DND-41 (cell line): ENCODE data around the gene DIS3L.

Experiments used
- EZH2 ChIP-seq: IDR thresholded peaks from 3 replicates; pipeline ENCODE4 v1.6.1; 2012; ENCODE audit warnings: borderline replicate concordance, low read depth, mild to moderate bottlenecking, moderate library complexity, low read length, inconsistent platforms; ENCODE audit not compliant: severe bottlenecking
- TF ChIP-seq, protein P1 (sequence below): IDR thresholded peaks from 2 replicates; pipeline ENCODE4 v1.5.1; 2012; ENCODE audit warnings: borderline replicate concordance, low read length, moderate library complexity, mild to moderate bottlenecking; ENCODE audit not compliant: poor library complexity, severe bottlenecking; ENCODE audit errors: extremely low read depth

DNA sequence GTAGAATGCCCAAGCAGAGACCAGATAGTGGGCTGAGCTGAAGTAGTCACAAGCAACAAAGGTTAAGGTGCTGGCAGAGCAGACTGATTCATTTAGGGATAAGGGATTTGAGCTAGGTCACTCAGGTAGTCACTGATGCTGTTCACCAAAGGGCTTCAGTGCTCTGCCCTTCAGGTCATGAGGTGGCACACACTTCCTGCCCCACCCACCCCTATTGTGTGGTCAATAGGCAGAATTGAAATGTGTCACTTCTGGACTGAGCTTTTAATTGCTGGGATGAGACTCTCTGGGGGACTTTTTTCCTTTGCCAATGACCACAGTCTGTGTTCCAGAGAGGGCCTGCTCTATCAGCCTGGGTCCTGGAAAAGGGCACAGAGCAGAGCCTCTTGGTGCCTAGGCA lies 2.9 kb upstream of the DIS3L start:
- TF ChIP-seq, protein P1, sequence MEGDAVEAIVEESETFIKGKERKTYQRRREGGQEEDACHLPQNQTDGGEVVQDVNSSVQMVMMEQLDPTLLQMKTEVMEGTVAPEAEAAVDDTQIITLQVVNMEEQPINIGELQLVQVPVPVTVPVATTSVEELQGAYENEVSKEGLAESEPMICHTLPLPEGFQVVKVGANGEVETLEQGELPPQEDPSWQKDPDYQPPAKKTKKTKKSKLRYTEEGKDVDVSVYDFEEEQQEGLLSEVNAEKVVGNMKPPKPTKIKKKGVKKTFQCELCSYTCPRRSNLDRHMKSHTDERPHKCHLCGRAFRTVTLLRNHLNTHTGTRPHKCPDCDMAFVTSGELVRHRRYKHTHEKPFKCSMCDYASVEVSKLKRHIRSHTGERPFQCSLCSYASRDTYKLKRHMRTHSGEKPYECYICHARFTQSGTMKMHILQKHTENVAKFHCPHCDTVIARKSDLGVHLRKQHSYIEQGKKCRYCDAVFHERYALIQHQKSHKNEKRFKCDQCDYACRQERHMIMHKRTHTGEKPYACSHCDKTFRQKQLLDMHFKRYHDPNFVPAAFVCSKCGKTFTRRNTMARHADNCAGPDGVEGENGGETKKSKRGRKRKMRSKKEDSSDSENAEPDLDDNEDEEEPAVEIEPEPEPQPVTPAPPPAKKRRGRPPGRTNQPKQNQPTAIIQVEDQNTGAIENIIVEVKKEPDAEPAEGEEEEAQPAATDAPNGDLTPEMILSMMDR: no peak
- TF ChIP-seq EZH2: no peak
